ENCODE results near the gene CPXM1. TPM values are rescaled to one million over a fixed set of nuclear protein-coding genes. Genes with fewer than 3 reads are reported as not detected.

The CPXM1 gene
- total RNA-seq, 1 experiment from 2014 or later: not detected

DNA sequence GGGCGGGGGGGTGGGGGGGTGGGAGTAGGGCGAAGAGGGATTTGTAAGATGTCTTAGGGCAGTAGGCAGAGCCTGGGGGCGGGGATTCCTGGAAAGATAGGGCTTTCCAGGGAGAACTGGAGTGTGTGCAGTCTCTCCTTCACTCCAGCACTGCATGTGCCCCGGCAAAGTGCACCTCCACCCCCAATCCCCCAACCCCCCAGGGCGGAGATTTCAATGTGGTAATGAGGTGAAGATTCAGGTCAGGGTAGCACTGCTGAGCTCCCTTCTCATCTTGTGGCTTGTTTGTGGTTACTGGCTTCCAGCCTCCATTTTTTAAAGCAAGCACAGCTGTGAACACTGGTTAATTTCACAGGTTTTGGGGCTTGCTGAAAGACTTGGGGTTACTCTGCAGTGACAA lies 21.6 kb upstream of the CPXM1 start:
- ChIA-PET POLR2A (ENCODE audit: unreplicated experiment) (no interaction called here), CTCF (no interaction called here)
- Histone ChIP-seq H4K20me1 (ENCODE audit: low read length) (no peaks in the 10 kb centered on the region), H3K4me1 (ENCODE audit: insufficient read depth, low read length) (no peaks in the 10 kb centered on the region), H3K27ac (ENCODE audit: low read length) (no peak overlapping the region), H2AFZ (ENCODE audit: low read length) (no peak overlapping the region), H3K9me2 (replicated peaks; ENCODE audit: low read length) (no peaks in the 10 kb centered on the region), H3K36me3 (ENCODE audit: low read depth, low read length) (no peaks in the 10 kb centered on the region), H3K27me3 (ENCODE audit: low read length) (peaks cover 3% of the 10 kb centered on the region; the same call in 1 of the 2 replicates), H3K9me3 (ENCODE audit: low read length) (no peaks in the 10 kb centered on the region), H3K4me3 (ENCODE audit: low read length) (no peak overlapping the region), H3F3A (ENCODE audit: low read length, unreplicated experiment) (no peaks in the 10 kb centered on the region), H3K9ac (ENCODE audit: low read length) (no peak overlapping the region), H3K4me2 (ENCODE audit: low read length) (no peak overlapping the region), H3K79me2 (ENCODE audit: low read length) (no peaks in the 10 kb centered on the region)
- no peak for TF ChIP-seq EZH2 (IDR thresholded peaks at IDR 0.05; ENCODE audit: low read length, unreplicated experiment)
- BruUV-seq (replicated peaks): no TSS peak
- intact Hi-C loops (cut with micrococcal nuclease): no loop called here
- ATAC-seq (no peak), DNase-seq (no peak)

DNA sequence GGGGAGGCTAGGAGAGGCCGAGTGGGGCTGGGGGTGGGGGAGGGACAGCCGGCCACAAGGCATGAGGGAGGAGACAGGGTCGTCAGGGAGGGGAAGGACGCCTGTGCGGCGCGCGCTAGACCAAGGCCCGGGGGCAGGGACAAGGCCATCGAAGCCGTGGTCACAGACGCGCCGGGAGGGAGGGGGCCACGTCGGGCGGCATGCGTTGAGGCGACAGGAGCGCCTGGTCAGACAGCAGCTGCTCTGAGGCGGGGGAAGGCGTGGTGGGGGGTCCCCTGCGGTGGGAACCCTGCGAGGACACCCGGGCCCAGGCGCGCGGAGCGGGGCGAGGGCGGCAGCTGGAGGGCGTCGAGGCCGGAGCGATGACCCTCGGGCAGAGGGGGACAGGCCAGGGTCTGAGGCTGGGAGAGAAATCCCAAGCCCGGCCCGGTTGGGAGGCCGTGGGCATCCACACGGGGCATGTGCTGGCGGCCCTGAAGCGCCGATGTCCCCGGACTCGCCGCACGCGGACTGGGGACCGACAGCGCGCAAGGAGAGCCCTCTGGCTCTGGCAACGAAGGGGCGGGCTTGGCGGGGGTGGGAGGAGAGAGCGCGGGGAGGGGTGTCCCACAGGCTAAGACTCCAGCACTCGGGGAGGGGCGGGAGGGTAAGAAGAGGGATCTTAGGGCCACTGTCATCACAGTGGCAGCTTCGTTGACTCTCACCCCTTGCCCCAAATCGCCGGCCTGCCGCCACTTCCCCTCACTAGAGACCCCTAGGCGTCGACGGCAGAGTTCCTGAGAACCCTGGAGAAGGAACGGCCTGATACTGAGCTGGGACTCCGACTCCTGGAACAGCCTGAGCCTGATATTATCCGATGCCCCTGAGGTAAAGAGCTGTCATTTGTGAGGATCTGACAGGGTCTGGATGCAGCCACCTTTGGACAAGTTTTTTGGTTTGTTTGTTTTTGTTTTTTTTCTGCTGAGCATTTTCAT lies 20.8 kb upstream of the CPXM1 start:
- no TSS peak for BruUV-seq (replicated peaks)
- POLR2A ChIA-PET (ENCODE audit: unreplicated experiment): interaction anchor here (0.7 kb wide), 1 partner anchor 9 kb away, joined by 4 read pairs; no protein-coding TSS in a partner anchor
- no peak for ATAC-seq
- Histone ChIP-seq H3K9ac (ENCODE audit: low read length) (no peak overlapping the region), H3K79me2 (ENCODE audit: low read length) (no peaks in the 10 kb centered on the region), H3K4me3 (ENCODE audit: low read length) (no peak overlapping the region), H3K9me3 (ENCODE audit: low read length) (no peaks in the 10 kb centered on the region), H3K27me3 (ENCODE audit: low read length) (peaks cover 3% of the 10 kb centered on the region; the same call in 1 of the 2 replicates), H2AFZ (ENCODE audit: low read length) (no peak overlapping the region), H3K36me3 (ENCODE audit: low read depth, low read length) (no peaks in the 10 kb centered on the region), H3K4me2 (ENCODE audit: low read length) (no peak overlapping the region), H3K27ac (ENCODE audit: low read length) (no peak overlapping the region), H3F3A (ENCODE audit: low read length, unreplicated experiment) (no peaks in the 10 kb centered on the region), H3K9me2 (replicated peaks; ENCODE audit: low read length) (no peaks in the 10 kb centered on the region), H3K4me1 (ENCODE audit: insufficient read depth, low read length) (no peaks in the 10 kb centered on the region), H4K20me1 (ENCODE audit: low read length) (no peaks in the 10 kb centered on the region)
- DNase-seq: no peak
- intact Hi-C loops (cut with micrococcal nuclease): no loop called here
- TF ChIP-seq EZH2phosphoT487 (IDR thresholded peaks at IDR 0.05; ENCODE audit: borderline replicate concordance, low read length) (no peak), EZH2 (IDR thresholded peaks at IDR 0.05; ENCODE audit: low read length, unreplicated experiment) (no peak)
- TF ChIP-seq, protein P1, sequence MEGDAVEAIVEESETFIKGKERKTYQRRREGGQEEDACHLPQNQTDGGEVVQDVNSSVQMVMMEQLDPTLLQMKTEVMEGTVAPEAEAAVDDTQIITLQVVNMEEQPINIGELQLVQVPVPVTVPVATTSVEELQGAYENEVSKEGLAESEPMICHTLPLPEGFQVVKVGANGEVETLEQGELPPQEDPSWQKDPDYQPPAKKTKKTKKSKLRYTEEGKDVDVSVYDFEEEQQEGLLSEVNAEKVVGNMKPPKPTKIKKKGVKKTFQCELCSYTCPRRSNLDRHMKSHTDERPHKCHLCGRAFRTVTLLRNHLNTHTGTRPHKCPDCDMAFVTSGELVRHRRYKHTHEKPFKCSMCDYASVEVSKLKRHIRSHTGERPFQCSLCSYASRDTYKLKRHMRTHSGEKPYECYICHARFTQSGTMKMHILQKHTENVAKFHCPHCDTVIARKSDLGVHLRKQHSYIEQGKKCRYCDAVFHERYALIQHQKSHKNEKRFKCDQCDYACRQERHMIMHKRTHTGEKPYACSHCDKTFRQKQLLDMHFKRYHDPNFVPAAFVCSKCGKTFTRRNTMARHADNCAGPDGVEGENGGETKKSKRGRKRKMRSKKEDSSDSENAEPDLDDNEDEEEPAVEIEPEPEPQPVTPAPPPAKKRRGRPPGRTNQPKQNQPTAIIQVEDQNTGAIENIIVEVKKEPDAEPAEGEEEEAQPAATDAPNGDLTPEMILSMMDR (conservative IDR thresholded peaks at IDR 0.05; ENCODE audit: low read depth, low read length): no peak
- CTCF ChIA-PET: no interaction called here

DNA sequence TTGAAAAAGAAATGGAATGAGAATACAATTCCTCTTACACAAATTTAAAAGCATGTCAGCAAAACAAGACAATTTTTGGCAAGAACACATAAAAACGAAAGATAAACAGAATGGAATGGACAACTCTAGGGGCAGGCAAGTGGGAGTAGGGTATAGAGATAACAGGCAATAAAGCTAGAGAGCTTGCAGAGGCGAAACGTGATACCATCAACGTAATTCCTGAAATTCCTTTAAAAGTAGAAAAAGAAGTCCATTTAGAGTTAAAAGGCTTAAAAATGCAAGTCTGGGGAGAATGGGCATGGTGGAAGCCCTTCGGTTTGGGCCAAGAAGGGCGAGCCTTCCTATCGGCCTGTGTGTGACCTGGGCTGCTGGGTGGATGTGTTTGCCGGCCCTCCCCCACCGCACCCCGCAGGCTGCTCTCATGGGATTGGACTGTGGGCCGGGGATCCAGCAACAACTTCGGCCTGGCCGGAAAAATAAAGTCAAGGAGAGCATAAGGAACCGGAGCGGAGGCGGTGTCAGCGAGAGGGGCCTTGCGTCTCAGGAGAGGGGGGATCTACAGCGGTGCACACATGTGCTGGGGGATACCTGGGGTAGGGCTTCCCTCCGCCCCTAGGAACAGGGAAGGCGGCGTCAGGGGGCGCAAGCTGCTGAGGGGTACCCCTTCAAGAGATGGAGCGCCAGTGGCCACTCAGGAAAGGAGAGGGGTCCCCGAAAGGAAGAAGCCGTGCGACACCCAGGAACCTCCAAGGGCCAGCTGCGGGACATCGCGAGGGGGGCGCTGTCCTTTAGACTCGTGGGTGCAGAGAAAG lies 19.9 kb upstream of the CPXM1 start:
- no peak overlapping the region for H3K4me3 ChIP-seq (ENCODE audit: low read length)
- H3K27ac ChIP-seq (ENCODE audit: low read length): no peak overlapping the region
- no peaks in the 10 kb centered on the region for H3K9me2 ChIP-seq (replicated peaks; ENCODE audit: low read length)
- H2AFZ ChIP-seq (ENCODE audit: low read length): no peak overlapping the region
- H3K36me3 ChIP-seq (ENCODE audit: low read depth, low read length): no peaks in the 10 kb centered on the region
- POLR2A ChIA-PET (ENCODE audit: unreplicated experiment): no interaction called here
- CTCF ChIA-PET: no interaction called here
- no peaks in the 10 kb centered on the region for H3F3A ChIP-seq (ENCODE audit: low read length, unreplicated experiment)
- intact Hi-C loops (cut with micrococcal nuclease): no loop called here
- no peak overlapping the region for H3K4me2 ChIP-seq (ENCODE audit: low read length)
- no peak overlapping the region for H3K9ac ChIP-seq (ENCODE audit: low read length)
- H3K27me3 ChIP-seq (ENCODE audit: low read length): peaks cover 3% of the 10 kb centered on the region; the same call in 1 of the 2 replicates
- DNase-seq: no peak
- H3K4me1 ChIP-seq (ENCODE audit: insufficient read depth, low read length): peaks cover 1% of the 10 kb centered on the region
- no peaks in the 10 kb centered on the region for H3K79me2 ChIP-seq (ENCODE audit: low read length)
- BruUV-seq (replicated peaks): no TSS peak
- H4K20me1 ChIP-seq (ENCODE audit: low read length): no peaks in the 10 kb centered on the region
- no peak for ATAC-seq
- no peaks in the 10 kb centered on the region for H3K9me3 ChIP-seq (ENCODE audit: low read length)
- TF ChIP-seq EZH2 (IDR thresholded peaks at IDR 0.05; ENCODE audit: low read length, unreplicated experiment) (no peak), EZH2phosphoT487 (IDR thresholded peaks at IDR 0.05; ENCODE audit: borderline replicate concordance, low read length) (no peak)
- TF ChIP-seq, protein P1 (conservative IDR thresholded peaks at IDR 0.05; ENCODE audit: low read depth, low read length): no peak
